ENCODE measurements around the gene MAP2K1. TPM values are rescaled to one million over a fixed set of nuclear protein-coding genes. Genes with fewer than 3 reads are reported as not detected.
"Not testable (repeated sequence)": the region's sequence is repeated elsewhere in the genome, so short reads cannot be mapped to it uniquely, and the experiment has no call there.

Gene MAP2K1
- total RNA-seq, 6 experiments from 2014 or later, result 45.2 to 64.7 (median 49.5) TPM

- Mint-ChIP-seq H3K27me3 (ENCODE audit: insufficient read depth) (peaks cover 3% of the 10 kb centered on the region), H3K4me3 (no peak overlapping the region), H3K9me3 (no peaks in the 10 kb centered on the region), H3K27ac (no peak overlapping the region), H3K4me1 (ENCODE audit: low read depth) (no peaks in the 10 kb centered on the region), H3K36me3 (ENCODE audit: low read depth) (no peaks in the 10 kb centered on the region)
- TF ChIP-seq CTCF (IDR thresholded peaks at IDR 0.05), result no peak
- no peak for DNase-seq
Measured at GRCh38 chr15:66362776-66363175, 23.9 kb upstream of the MAP2K1 start.

GRCh38 chr15:66364944-66365528 lies 21.7 kb upstream of the MAP2K1 start:
- Mint-ChIP-seq H3K27ac (no peak overlapping the region), H3K9me3 (no peaks in the 10 kb centered on the region), H3K4me1 (ENCODE audit: low read depth) (peaks cover 7% of the 10 kb centered on the region), H3K27me3 (ENCODE audit: insufficient read depth) (peaks cover 3% of the 10 kb centered on the region), H3K36me3 (ENCODE audit: low read depth) (no peaks in the 10 kb centered on the region), H3K4me3 (no peak overlapping the region)
- DNase-seq, result no peak
- no peak for TF ChIP-seq CTCF (IDR thresholded peaks at IDR 0.05)

DNA sequence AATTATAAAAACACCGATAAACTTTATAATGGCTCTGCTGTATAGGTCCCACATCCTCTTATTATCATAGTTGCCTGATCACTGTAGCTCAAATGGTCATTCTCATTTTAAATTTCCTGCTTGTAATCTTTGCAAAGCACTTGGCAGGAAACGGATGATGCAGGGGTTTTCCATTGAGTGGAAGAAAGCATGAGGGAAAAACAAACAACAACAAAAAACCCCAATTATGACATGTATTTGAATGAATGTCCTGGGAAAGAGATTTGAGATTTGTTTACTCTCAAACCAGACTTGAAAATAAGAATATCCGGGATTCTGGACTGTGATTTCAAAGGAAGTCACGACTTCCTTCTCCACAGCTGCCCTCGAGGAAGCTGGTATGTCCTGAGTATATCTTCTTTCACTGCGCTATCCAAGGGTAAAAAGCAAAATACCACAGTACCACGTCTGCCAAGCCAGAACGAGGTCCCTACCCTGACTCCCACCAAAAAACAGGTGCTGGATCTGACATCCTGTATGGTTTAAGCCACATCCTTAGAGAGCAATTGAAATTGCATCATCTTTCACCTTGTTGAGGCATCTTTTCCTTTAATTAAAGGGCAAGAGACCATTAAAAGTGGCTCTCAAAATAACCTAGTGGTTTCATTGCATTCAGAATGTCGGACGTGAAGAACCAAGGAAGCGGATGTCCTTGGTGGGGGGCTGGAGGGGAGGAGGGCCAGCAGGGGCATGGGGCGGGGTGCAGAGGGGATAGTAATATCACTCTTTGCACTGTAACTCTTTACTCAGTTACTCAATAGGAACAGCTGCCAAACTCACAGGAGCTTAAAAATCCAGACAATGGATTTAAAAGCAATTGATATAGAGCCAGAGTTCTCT lies 16.7 kb upstream of the MAP2K1 start:
- Mint-ChIP-seq H3K4me1 (ENCODE audit: low read depth) (peaks cover 12% of the 10 kb centered on the region), H3K9me3 (peaks cover 10% of the 10 kb centered on the region), H3K27ac (peak overlapping the region; percentile 72), H3K27me3 (ENCODE audit: insufficient read depth) (peaks cover 3% of the 10 kb centered on the region), H3K4me3 (peak overlapping the region; percentile 76), H3K36me3 (ENCODE audit: low read depth) (no peaks in the 10 kb centered on the region)
- no peak for TF ChIP-seq CTCF (IDR thresholded peaks at IDR 0.05)
- no peak for DNase-seq

DNA sequence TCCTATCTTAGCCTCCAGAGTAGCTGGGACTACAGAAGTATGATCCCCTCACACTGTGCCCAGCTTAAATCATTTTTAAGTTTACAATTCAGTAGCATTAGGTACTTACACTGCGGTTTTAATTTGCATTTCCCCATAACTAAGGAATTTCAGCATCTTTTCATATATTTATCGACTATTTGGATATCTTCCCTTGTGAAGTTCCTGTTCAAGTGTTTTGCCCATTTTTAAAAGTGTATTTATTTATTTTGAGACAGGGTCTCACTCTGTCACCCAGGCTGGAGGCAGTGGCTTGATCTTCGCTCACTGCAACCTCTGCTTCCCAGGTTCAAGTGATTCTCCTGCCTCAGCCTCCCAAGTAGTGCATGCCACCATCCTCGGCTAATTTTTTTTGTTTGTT lies 12.5 kb upstream of the MAP2K1 start:
- Mint-ChIP-seq H3K4me1 (ENCODE audit: low read depth) (peaks cover 12% of the 10 kb centered on the region), H3K27me3 (ENCODE audit: insufficient read depth) (no peaks in the 10 kb centered on the region; the same call in 1 of the 2 replicates), H3K27ac (no peak overlapping the region), H3K4me3 (no peak overlapping the region), H3K9me3 (peaks cover 11% of the 10 kb centered on the region), H3K36me3 (ENCODE audit: low read depth) (no peaks in the 10 kb centered on the region)
- no peak for DNase-seq
- TF ChIP-seq CTCF (IDR thresholded peaks at IDR 0.05), result no peak

- no peak for DNase-seq
- peaks cover 10% of the 10 kb centered on the region for H3K9me3 Mint-ChIP-seq
Measured at GRCh38 chr15:66378814-66379430, 7.8 kb upstream of the MAP2K1 start.

GRCh38 chr15:66381376-66381775 lies 5.3 kb upstream of the MAP2K1 start:
- not testable (repeated sequence) for H3K27me3 Mint-ChIP-seq (ENCODE audit: insufficient read depth); H3K4me3 Mint-ChIP-seq; H3K27ac Mint-ChIP-seq; H3K36me3 Mint-ChIP-seq (ENCODE audit: low read depth); H3K9me3 Mint-ChIP-seq; DNase-seq; H3K4me1 Mint-ChIP-seq (ENCODE audit: low read depth)

More at GRCh38 chr15:66378814-66379430, 7.8 kb upstream of the MAP2K1 start:
- no peak overlapping the region for H3K4me3 Mint-ChIP-seq
- H3K4me1 Mint-ChIP-seq (ENCODE audit: low read depth), result no peaks in the 10 kb centered on the region
- no peak for TF ChIP-seq CTCF (IDR thresholded peaks at IDR 0.05)
- no peak overlapping the region for H3K27ac Mint-ChIP-seq
- no peaks in the 10 kb centered on the region; the same call in 1 of the 2 replicates for H3K27me3 Mint-ChIP-seq (ENCODE audit: insufficient read depth)
- H3K36me3 Mint-ChIP-seq (ENCODE audit: low read depth), result no peaks in the 10 kb centered on the region
